ENCODE measurements around the gene SLC22A3.
"Not testable (repeated sequence)": the region's sequence is repeated elsewhere in the genome, so short reads cannot be mapped to it uniquely, and the experiment has no call there.

The SLC22A3 gene

DNA sequence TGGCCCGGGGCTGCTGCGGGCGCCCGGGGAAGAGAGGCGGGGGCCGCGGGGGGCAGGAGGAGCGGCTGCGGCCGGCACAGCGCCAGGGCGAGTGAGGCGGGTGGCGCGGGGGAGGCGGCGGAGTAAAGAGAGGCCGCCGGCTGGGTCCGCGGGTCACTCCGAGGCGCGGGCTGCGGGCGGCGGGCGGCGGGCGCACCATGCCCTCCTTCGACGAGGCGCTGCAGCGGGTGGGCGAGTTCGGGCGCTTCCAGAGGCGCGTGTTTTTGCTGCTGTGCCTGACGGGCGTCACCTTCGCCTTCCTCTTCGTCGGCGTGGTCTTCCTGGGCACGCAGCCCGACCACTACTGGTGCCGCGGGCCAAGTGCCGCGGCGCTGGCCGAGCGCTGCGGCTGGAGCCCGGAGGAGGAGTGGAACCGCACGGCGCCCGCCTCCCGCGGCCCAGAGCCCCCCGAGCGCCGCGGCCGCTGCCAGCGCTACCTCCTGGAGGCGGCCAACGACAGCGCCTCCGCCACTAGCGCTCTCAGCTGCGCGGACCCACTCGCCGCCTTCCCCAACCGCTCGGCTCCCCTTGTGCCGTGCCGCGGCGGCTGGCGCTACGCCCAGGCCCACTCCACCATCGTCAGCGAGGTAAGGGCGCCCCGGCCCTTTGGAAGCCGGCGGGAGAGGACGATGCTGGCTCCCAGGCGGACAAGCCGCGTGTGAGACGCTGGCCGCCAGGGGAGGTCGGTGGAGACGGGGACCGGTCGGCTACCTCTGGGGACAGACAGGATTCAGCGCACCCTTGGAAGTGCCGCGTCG is at the start of gene SLC22A3:
Gene SLC22A3, plus strand, starts transcription at position 156 of the 797 bp plus-strand sequence. Its CDS starts 42 bp downstream, at position 198.
- DNase-seq, result peak; percentile 49

GRCh38 chr6:160299559-160299958 is 48.6 kb upstream of the SLC22A3 start:
- no peak for DNase-seq

- DNase-seq, result no peak
Observed at GRCh38 chr6:160300076-160300695, 48.0 kb upstream of the SLC22A3 start.

DNA sequence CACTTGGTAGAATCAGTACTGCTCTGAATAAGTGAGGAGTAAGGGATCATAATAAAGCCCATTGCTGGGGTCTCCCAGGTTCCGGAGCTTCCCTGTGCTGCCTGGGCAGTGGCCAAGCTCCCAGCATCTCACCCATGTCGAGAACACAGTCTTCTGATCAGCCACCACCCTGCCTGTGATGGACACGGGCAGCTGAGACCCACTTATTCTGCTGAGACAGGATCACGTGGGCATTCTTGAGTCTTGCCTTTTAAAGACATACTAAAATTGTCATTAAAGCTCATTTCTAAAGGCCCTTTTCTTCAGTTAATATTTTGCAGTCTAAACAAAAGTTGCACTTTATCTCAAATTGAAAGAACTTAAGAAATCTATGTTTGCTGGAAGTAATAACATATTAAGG is 46.8 kb upstream of the SLC22A3 start:
- DNase-seq, result no peak

GRCh38 chr6:160302431-160303082 is 45.6 kb upstream of the SLC22A3 start:
- DNase-seq, result not testable (repeated sequence)

GRCh38 chr6:160303806-160304205 is 44.4 kb upstream of the SLC22A3 start:
- no peak for DNase-seq

DNA sequence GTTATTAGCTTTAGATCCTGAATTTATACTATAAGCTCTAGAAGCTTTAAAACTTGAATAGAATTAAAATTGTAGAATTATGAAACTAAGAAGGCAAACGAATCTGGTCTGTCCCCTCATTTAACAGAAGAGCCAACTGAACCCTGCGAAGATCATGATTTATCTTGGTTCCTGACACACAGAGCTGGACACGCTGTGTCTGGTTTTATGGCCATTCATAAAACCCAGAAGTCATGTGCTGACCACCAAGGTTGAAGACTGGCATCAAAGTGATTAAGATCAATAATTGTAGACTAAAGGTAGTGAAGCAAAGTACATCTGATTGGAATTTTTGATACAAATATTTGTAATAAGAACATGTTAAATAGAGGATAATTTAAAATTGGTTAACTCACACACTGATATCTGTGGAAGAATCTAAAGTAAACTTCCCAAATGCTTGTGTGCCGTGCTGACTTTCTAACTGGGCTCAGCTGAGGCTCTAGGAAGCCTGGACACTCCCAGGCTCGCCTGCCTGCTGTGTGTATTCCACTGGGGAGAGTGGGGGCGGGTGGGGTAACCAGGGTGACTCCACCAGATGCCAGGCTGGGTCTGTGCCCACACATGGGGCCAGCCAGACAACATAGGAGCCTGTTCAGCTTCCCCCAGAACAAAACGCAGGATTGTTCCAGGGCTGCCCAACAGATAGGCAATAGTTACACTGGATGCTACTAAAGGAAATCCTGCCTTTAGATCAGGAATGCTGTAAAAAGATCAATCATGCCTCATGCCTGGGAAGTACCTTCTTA is 42.1 kb upstream of the SLC22A3 start:
- DNase-seq, result no peak

GRCh38 chr6:160309718-160310117 is 38.5 kb upstream of the SLC22A3 start:
- no peak for DNase-seq

GRCh38 chr6:160312900-160313299 is 35.3 kb upstream of the SLC22A3 start:
- DNase-seq, result no peak

DNA sequence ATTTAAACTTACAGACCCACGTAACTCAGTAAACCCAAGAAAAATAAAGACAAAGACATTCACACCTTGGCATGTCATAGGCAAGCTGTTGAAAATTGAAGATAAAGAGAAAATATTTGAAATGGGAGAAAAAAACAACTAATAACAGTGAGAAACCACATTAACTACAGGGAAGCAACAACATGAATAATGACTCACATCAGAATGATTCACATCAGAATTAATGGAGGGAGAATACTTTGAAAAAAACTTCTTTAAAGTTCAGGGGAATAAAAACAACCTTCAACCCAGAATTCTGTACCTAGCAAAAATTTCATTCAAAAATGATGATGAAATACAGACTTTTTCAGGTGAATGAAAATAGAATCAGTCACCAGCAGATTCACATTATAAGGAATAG is 32.9 kb upstream of the SLC22A3 start:
- no peak for DNase-seq

GRCh38 chr6:160316261-160316660 is 31.9 kb upstream of the SLC22A3 start:
- DNase-seq, result no peak

DNA sequence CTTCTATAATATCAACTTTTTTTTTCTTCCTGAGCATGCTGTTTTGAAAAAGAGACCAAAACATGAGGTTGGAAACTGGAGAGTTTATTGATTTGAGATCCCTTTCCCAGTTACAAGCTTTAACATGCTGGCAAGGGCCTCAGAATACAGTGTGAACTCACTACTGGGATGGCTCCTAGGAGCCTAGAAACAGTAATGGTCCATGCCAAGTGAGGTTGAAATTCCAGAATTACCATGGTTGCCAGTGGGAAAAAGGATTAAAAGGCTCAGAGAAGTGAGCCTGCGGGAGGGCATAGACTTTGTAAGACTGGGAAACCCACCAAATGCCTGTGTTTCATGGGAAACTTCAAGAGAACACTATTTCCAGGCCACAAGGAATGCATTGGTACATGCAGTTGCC is 28.9 kb upstream of the SLC22A3 start:
- no peak for DNase-seq

GRCh38 chr6:160321729-160322505 is 26.3 kb upstream of the SLC22A3 start:
- DNase-seq, result no peak

DNA sequence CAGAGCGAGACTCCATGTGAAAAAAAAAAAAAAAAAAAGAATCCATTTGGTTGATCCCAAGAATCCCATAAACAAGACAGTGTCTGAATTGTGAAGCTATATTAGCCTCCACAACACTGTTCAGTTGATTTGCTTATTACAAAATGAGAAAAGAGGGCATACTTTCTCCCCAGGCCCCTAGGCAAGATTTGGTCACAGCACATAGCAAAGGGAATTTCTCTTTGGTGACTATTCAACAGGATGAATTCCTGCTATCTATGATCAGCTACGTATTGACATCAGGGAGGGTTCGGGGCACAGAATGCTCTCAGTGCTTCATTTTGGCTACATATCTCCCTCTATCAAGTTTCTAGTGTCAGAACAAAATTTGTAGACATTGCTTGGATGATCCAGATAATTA is 20.2 kb upstream of the SLC22A3 start:
- no peak for DNase-seq

DNA sequence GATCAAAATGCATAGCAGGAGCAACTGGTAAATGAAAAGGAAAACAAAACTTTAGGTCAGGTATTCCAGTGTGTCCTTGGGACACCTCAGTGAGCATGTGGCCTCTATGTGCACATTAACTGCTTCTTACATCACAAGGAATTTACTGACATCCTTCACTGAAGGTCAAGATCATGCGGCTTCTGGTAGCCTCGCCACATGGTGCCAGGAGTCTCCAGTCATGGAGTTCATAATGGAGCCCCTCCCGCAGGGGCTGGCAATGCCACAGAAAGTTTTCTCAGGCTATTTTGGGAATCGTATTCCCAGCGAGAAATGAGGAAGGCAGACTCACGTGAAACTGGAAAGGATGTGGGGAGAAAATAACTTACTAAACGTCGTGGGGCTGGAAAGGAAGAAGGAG is 19.7 kb upstream of the SLC22A3 start:
- DNase-seq, result no peak

DNA sequence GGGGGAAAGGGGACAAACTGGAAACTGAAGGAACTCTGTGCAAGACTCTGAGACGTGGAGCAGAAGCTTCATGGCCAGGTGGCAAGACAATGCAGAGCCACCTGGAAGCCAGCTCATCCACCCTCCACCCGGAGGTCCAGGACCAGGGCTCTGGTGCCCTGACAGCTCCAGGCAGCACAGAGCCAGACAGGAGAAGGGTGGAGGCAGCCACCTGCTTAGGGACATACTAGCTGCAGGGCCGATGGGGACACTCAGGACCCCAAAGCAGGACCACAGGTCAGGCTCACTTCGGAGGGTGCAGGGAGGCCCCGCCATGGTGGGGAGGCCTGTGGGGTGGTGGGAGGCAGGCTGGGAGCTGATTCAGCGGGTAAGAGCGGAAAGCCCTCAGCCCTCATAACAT is 19.0 kb upstream of the SLC22A3 start:
- DNase-seq, result no peak

- DNase-seq, result no peak
Observed at GRCh38 chr6:160330619-160331018, 17.6 kb upstream of the SLC22A3 start.

DNA sequence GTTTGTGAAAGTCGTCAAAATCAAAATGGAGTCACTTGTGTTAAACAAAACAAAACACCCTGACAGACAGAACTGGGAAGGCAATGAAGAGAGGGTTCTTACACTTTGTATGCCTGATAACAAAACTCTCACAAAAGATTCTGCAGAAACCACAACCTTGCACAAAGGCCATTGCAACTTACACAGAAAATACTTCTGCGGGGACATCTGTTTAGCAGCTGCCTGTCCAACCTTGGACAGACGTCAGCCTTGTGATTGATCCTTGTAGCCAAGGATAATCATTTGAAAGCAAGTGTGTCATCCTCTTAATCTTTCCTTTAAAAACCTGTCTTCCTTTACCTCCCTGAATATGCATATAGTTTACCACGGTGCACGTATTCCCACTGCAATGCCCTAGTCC is 17.0 kb upstream of the SLC22A3 start:
- no peak for DNase-seq

DNA sequence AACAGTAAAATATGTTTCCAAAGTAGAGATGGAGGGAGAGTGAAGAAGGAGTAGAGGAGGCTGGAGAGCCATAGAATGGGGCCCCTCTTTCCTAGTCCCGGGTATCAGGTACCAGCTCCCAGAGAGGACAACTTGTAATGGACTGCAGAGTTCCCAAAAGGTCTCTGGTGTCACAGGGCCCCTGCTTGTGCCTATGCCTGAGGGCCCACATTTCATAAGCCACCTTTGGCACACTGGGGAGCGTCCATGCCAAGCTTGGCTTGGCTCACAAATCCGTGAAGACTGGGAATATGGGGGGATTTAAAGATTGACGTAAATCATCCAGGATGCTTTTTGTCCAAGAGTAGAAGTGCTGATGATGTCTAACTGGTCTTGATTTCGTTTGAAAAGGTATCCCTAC is 16.4 kb upstream of the SLC22A3 start:
- DNase-seq, result no peak

DNA sequence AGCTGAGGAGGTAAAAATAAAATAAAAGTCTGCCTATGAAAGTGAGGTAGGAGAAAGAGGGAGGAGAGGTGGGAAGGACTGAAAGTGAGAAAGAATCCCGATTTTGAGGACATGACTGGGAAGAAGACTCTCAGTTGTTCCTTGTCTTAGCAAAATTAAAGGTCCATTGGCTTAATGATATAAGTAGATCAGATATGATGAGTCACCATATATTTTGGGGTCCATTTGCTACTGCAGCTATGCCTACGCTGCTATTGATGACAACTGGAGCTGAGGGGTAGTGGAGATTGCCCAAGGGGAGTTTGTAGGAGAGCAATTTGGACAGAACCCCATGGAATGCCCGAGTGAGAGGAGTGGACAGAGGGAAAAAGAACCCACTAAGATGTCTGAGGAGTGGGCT is 15.1 kb upstream of the SLC22A3 start:
- no peak for DNase-seq

DNA sequence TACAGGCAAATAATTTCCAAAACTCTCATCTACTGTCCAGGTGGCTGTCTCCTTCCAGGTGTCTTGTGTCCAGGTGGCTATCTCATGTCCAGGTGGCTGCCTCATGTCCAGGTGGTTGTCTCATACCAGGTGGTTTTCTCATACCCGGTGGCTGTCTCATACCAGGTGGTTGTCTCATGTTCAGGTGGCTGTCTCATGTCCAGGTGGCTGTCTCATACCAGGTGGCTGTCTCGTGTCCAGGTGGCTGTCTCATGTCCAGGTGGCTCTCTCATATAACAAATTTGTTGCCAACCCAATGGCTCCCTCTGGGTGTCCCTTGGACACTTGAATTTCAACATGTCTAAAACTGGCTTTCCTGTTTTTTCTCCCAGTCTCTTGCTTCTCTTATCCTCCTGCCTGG is 14.3 kb upstream of the SLC22A3 start:
- no peak for DNase-seq

- DNase-seq, result no peak
Observed at GRCh38 chr6:160336200-160336599, 12.0 kb upstream of the SLC22A3 start.

DNA sequence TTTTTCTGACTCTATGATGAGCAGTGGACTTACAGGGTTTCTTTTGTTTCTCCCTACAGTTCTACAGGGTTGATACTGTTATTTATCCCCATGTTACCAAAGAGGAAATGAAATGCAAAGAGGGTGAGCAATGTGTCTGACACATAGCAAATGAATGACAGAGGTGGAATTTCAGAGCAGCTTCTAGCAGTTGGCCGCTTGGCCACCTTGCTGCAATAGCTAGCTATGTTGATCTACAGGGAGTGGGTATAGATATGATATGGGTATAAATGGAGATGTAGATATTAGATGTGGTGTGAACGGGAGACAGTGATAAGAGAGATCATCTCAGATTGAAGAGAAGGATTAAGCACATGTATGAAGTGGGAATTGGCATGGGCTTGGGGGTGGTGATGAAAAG is 10.9 kb upstream of the SLC22A3 start:
- DNase-seq, result no peak
